CD14-positive monocyte (primary cell): Measurements from ENCODE around the gene STK33. TPM values are rescaled to one million over a fixed set of nuclear protein-coding genes. Genes with fewer than 3 reads are reported as not detected.

Experiments used
- DNase-seq, 3 donors: peaks; one replicate each; pipeline ENCODE4 v3.0.0-alpha.2; 2011 to 2022
- H2AFZ ChIP-seq: 2 replicates; pipeline ENCODE4 v1.6.0; 2012; ENCODE audit warnings: mild to moderate bottlenecking, low read depth, low read length, inconsistent platforms; ENCODE audit not compliant: insufficient read depth, poor library complexity, severe bottlenecking
- H3K27ac ChIP-seq, 2 donors: 1 replicate in 1 of 2; 2 replicates in 1 of 2; pipeline ENCODE4 v1.5.1; 2012 to 2013; ENCODE audit warnings: low read length in 2 of 2, control low read depth in 1 of 2, inconsistent platforms in 1 of 2, low read depth in 1 of 2, mild to moderate bottlenecking in 1 of 2
- H3K27me3 ChIP-seq, 2 donors: one replicate each; pipeline versions ENCODE4 v1.6.0 to v1.6.1; 2011 to 2013; ENCODE audit warnings: low read length in 2 of 2; ENCODE audit not compliant: control insufficient read depth in 2 of 2, insufficient read depth in 2 of 2
- H3K36me3 ChIP-seq, 2 donors: replicated peaks in 1 of 2; 1 replicate in 1 of 2; 2 replicates in 1 of 2; pipeline versions ENCODE4 v1.5.1 to v1.6.1; 2012 to 2013; ENCODE audit warnings: low read length in 2 of 2, control low read depth in 1 of 2, inconsistent platforms in 1 of 2, mild to moderate bottlenecking in 1 of 2; ENCODE audit not compliant: insufficient read depth in 2 of 2, control insufficient read depth in 1 of 2
- H3K4me1 ChIP-seq, 2 donors: 1 replicate in 1 of 2; 2 replicates in 1 of 2; pipeline versions ENCODE4 v1.5.1 to v1.6.1; 2012 to 2013; ENCODE audit warnings: low read length in 2 of 2, control low read depth in 1 of 2, inconsistent platforms in 1 of 2, mild to moderate bottlenecking in 1 of 2, moderate library complexity in 1 of 2; ENCODE audit not compliant: insufficient read depth in 2 of 2, control insufficient read depth in 1 of 2
- H3K4me2 ChIP-seq: replicated peaks from 2 replicates; pipeline ENCODE3; 2012; ENCODE audit warnings: low read length, moderate library complexity, mild to moderate bottlenecking; ENCODE audit not compliant: poor library complexity, severe bottlenecking; ENCODE audit errors: extremely low read depth
- H3K4me3 ChIP-seq, 3 experiments: fragments of 200-600 bp in 1 of 3; sonication (generic) in 1 of 3; replicated peaks in 1 of 3; 1 replicate in 2 of 3; 2 replicates in 1 of 3; pipeline ENCODE4 v1.5.1; 2011 to 2013; ENCODE audit warnings: low read length in 3 of 3, mild to moderate bottlenecking in 3 of 3, control low read depth in 2 of 3, low read depth in 2 of 3, inconsistent platforms in 1 of 3, moderate library complexity in 1 of 3
- H3K79me2 ChIP-seq: 2 replicates; pipeline ENCODE4 v1.6.0; 2012; ENCODE audit warnings: mild to moderate bottlenecking, control low read depth, inconsistent platforms, low read length, moderate library complexity; ENCODE audit not compliant: insufficient read depth
- H3K9ac ChIP-seq: 2 replicates; pipeline ENCODE4 v1.6.0; 2017; ENCODE audit warnings: low read length, mild to moderate bottlenecking; ENCODE audit not compliant: insufficient read depth, poor library complexity, severe bottlenecking
- H3K9me3 ChIP-seq, 2 donors: replicated peaks in 1 of 2; 1 replicate in 1 of 2; 2 replicates in 1 of 2; pipeline versions ENCODE4 v1.5.1 to v1.6.1; 2012 to 2013; ENCODE audit warnings: low read length in 2 of 2, control low read depth in 1 of 2; ENCODE audit not compliant: control insufficient read depth in 1 of 2, insufficient read depth in 1 of 2
- H4K20me1 ChIP-seq: 2 replicates; pipeline ENCODE4 v1.6.0; 2012; ENCODE audit warnings: mild to moderate bottlenecking, low read length, control low read depth, moderate library complexity; ENCODE audit not compliant: insufficient read depth
- H3K27ac Mint-ChIP-seq, 7 donors: one replicate each; pipeline ENCODE4 v1.8.0; 2020; ENCODE audit warnings: mild to moderate bottlenecking in 7 of 7, mixed read lengths in 7 of 7, moderate library complexity in 6 of 7, inconsistent platforms in 2 of 7
- H3K27me3 Mint-ChIP-seq, 3 donors: one replicate each; pipeline ENCODE4 v1.8.0; 2021 to 2022; ENCODE audit warnings: low read depth in 3 of 3, mild to moderate bottlenecking in 3 of 3, mixed read lengths in 3 of 3, moderate library complexity in 3 of 3, inconsistent platforms in 1 of 3
- H3K36me3 Mint-ChIP-seq, 2 donors: one replicate each; pipeline ENCODE4 v1.8.0; 2020; ENCODE audit warnings: mixed read lengths in 2 of 2, inconsistent platforms in 1 of 2, mild to moderate bottlenecking in 1 of 2
- H3K4me1 Mint-ChIP-seq: one replicate; pipeline ENCODE4 v1.8.0; 2020; ENCODE audit warnings: mild to moderate bottlenecking, mixed read lengths
- H3K4me3 Mint-ChIP-seq, 2 donors: one replicate each; pipeline ENCODE4 v1.8.0; 2020; ENCODE audit warnings: mild to moderate bottlenecking in 2 of 2, mixed read lengths in 2 of 2, moderate library complexity in 1 of 2
- H3K9me3 Mint-ChIP-seq, 7 donors: one replicate each; pipeline ENCODE4 v1.8.0; 2020 to 2022; ENCODE audit warnings: mixed read lengths in 7 of 7, mild to moderate bottlenecking in 6 of 7, moderate library complexity in 6 of 7, inconsistent platforms in 2 of 7
- CTCF ChIP-seq: fragments of 200-600 bp; IDR thresholded peaks from one replicate; pipeline ENCODE4 v1.8.0; 2022; ENCODE audit warnings: antibody characterized with exemption, mild to moderate bottlenecking
- WGBS: methylation state at CpG from one replicate; pipeline ENCODE4 v1.1.5; 2013; ENCODE audit warnings: missing lambda C conversion rate; ENCODE audit not compliant: insufficient coverage; 5-methylcytosine and 5-hydroxymethylcytosine counted together
- intact Hi-C, 2 donors: fragments of 100-400 bp; cut with micrococcal nuclease; formaldehyde crosslinking; loops; one replicate each; pipeline versions ENCODE4 v1.15.0 to v1.15.1; 2023
- polyA plus RNA-seq, 3 donors: library from polyadenylated mRNA; depleted of rRNA in 1 of 3; unstranded in 2 of 3; stranded (reverse) in 1 of 3; fragments of 300-500 nt in 2 of 3; fragments of >200 nt in 1 of 3; fragmentation: Illumina TruSeq in 2 of 3; gene quantifications; 1 replicate in 2 of 3; 2 replicates in 1 of 3; pipeline ENCODE4 v1.2.3, GENCODE V29; 2012 to 2021

Gene STK33
- polyA plus RNA-seq, 3 donors, result not detected

GRCh38 chr11:8382436-8383053, 211.5 kb downstream of the STK33 start:
- 93% methylated on average over 6 of the region's 9 CpGs for WGBS
- Mint-ChIP-seq H3K36me3 (no peaks in the 10 kb centered on the region), H3K27me3 (peaks cover 0 to 7% (median 0%) of the 10 kb centered on the region in 3 donors), H3K4me1 (peaks cover 4% of the 10 kb centered on the region), H3K27ac (no peak overlapping the region), H3K4me3 (no peak overlapping the region), H3K9me3 (peaks cover 0 to 2% (median 0%) of the 10 kb centered on the region in 7 donors)
- no peaks in the 10 kb centered on the region for H3K27me3 ChIP-seq
- no peak for DNase-seq
- no peak overlapping the region for H3K27ac ChIP-seq
- no peaks in the 10 kb centered on the region for H4K20me1 ChIP-seq
- no peaks in the 10 kb centered on the region for H3K79me2 ChIP-seq
- TF ChIP-seq CTCF, result no peak
- intact Hi-C loops, result no loop called here
- no peak overlapping the region for H3K4me2 ChIP-seq
- no peaks in the 10 kb centered on the region for H3K36me3 ChIP-seq
- H2AFZ ChIP-seq, result no peak overlapping the region
- H3K9me3 ChIP-seq, result no peaks in the 10 kb centered on the region
- no peak overlapping the region for H3K9ac ChIP-seq
- H3K4me1 ChIP-seq, result no peaks in the 10 kb centered on the region
- H3K4me3 ChIP-seq, result no peak overlapping the region

- Histone ChIP-seq H3K4me2 (no peak overlapping the region), H2AFZ (no peak overlapping the region), H3K4me3 (no peak overlapping the region), H3K36me3 (no peaks in the 10 kb centered on the region), H4K20me1 (no peaks in the 10 kb centered on the region), H3K9me3 (no peaks in the 10 kb centered on the region), H3K9ac (no peak overlapping the region), H3K79me2 (no peaks in the 10 kb centered on the region), H3K27me3 (no peaks in the 10 kb centered on the region), H3K4me1 (no peaks in the 10 kb centered on the region), H3K27ac (no peak overlapping the region)
- Mint-ChIP-seq H3K9me3 (peaks cover 0 to 2% (median 0%) of the 10 kb centered on the region in 7 donors), H3K36me3 (no peaks in the 10 kb centered on the region), H3K4me3 (no peak overlapping the region), H3K27ac (no peak overlapping the region), H3K27me3 (peaks cover 0 to 7% (median 0%) of the 10 kb centered on the region in 3 donors), H3K4me1 (peaks cover 4% of the 10 kb centered on the region)
- intact Hi-C loops, result no loop called here
- DNase-seq, result no peak
- WGBS, result 84% methylated on average over 13 of the region's 13 CpGs
- TF ChIP-seq CTCF, result no peak
Measured at GRCh38 chr11:8381871-8382396, 212.1 kb downstream of the STK33 start.
